Activated naive CD4-positive, alpha-beta T cell treated with anti-CD3 and anti-CD28 coated beads for 36 hours (primary cell): Measurements from ENCODE around the gene EVC2. TPM values are rescaled to one million over a fixed set of nuclear protein-coding genes. Genes with fewer than 3 reads are reported as not detected.

Experiments
- CTCF ChIA-PET: fragments of 350-600 bp; sonication (Branson Sonifier 250); formaldehyde crosslinking; loops from one replicate; lab custom pipeline; 2021; ENCODE audit warnings: antibody characterized with exemption; lab: Charles Lee
- DNase-seq: peaks from one replicate; pipeline ENCODE4 v3.0.0-alpha.2; 2020
- H3K27ac Mint-ChIP-seq: one replicate; pipeline ENCODE4 v1.8.0; 2021; ENCODE audit warnings: mild to moderate bottlenecking, mixed read lengths
- H3K27me3 Mint-ChIP-seq: one replicate; pipeline ENCODE4 v1.8.0; 2021; ENCODE audit warnings: low read depth, mixed read lengths
- H3K36me3 Mint-ChIP-seq: one replicate; pipeline ENCODE4 v1.8.0; 2021; ENCODE audit warnings: low read depth, mixed read lengths
- H3K4me1 Mint-ChIP-seq: one replicate; pipeline ENCODE4 v1.8.0; 2021; ENCODE audit warnings: low read depth, mixed read lengths
- H3K4me3 Mint-ChIP-seq: one replicate; pipeline ENCODE4 v1.8.0; 2021; ENCODE audit warnings: mild to moderate bottlenecking, moderate library complexity, mixed read lengths
- H3K9me3 Mint-ChIP-seq: one replicate; pipeline ENCODE4 v1.8.0; 2021; ENCODE audit warnings: mixed read lengths
- intact Hi-C: fragments of 100-400 bp; cut with micrococcal nuclease; formaldehyde crosslinking; loops from one replicate; pipeline ENCODE4 v1.15.1; 2023
- total RNA-seq, 2 experiments: library from RNA; stranded (reverse); gene quantifications; one replicate each; pipeline ENCODE4 v1.2.3, GENCODE V29; 2021

EVC2 gene
- total RNA-seq, 2 experiments from 2014 or later: not detected

GRCh38 chr4:5573965-5574364 lies 134.4 kb downstream of the EVC2 start:
- CTCF ChIA-PET: interaction anchor here (0.6 kb wide), 2 partner anchors 121 to 521 kb away, joined by 3 to 5 read pairs; no protein-coding TSS in a partner anchor
- Mint-ChIP-seq H3K27ac (no peak overlapping the region), H3K36me3 (no peaks in the 10 kb centered on the region), H3K4me1 (no peaks in the 10 kb centered on the region), H3K9me3 (peaks cover 2% of the 10 kb centered on the region), H3K4me3 (no peak overlapping the region), H3K27me3 (peaks cover 2% of the 10 kb centered on the region)
- no peak for DNase-seq
- intact Hi-C loops: no loop called here

- CTCF ChIA-PET: interaction anchor here (0.6 kb wide), 1 partner anchor 678 kb away, joined by 3 read pairs; no protein-coding TSS in a partner anchor
- no peak for DNase-seq
- intact Hi-C loops: no loop called here
- H3K27me3 Mint-ChIP-seq: peaks cover 2% of the 10 kb centered on the region
- H3K9me3 Mint-ChIP-seq: peaks cover 2% of the 10 kb centered on the region
- H3K4me1 Mint-ChIP-seq: no peaks in the 10 kb centered on the region
- no peak overlapping the region for H3K27ac Mint-ChIP-seq
- no peaks in the 10 kb centered on the region for H3K36me3 Mint-ChIP-seq
- no peak overlapping the region for H3K4me3 Mint-ChIP-seq
Measured at GRCh38 chr4:5572751-5573150, 135.6 kb downstream of the EVC2 start.

- peaks cover 2% of the 10 kb centered on the region for H3K27me3 Mint-ChIP-seq
- H3K36me3 Mint-ChIP-seq: no peaks in the 10 kb centered on the region
- no peak for DNase-seq
- no peak overlapping the region for H3K4me3 Mint-ChIP-seq
- intact Hi-C loops: no loop called here
- peaks cover 2% of the 10 kb centered on the region for H3K9me3 Mint-ChIP-seq
- H3K27ac Mint-ChIP-seq: no peak overlapping the region
- H3K4me1 Mint-ChIP-seq: no peaks in the 10 kb centered on the region
- CTCF ChIA-PET: no interaction called here
Measured at GRCh38 chr4:5572114-5572513, 136.2 kb downstream of the EVC2 start.

- peaks cover 2% of the 10 kb centered on the region for H3K27me3 Mint-ChIP-seq
- no peaks in the 10 kb centered on the region for H3K36me3 Mint-ChIP-seq
- no peak overlapping the region for H3K4me3 Mint-ChIP-seq
- peaks cover 2% of the 10 kb centered on the region for H3K9me3 Mint-ChIP-seq
- intact Hi-C loops: no loop called here
- DNase-seq: no peak
- H3K27ac Mint-ChIP-seq: no peak overlapping the region
- CTCF ChIA-PET: no interaction called here
- no peaks in the 10 kb centered on the region for H3K4me1 Mint-ChIP-seq
Measured at GRCh38 chr4:5571646-5572045, 136.7 kb downstream of the EVC2 start.

- H3K4me3 Mint-ChIP-seq: no peak overlapping the region
- H3K36me3 Mint-ChIP-seq: no peaks in the 10 kb centered on the region
- peaks cover 2% of the 10 kb centered on the region for H3K9me3 Mint-ChIP-seq
- no peak for DNase-seq
- H3K27ac Mint-ChIP-seq: no peak overlapping the region
- intact Hi-C loops: no loop called here
- H3K27me3 Mint-ChIP-seq: peaks cover 4% of the 10 kb centered on the region
- CTCF ChIA-PET: no interaction called here
- no peaks in the 10 kb centered on the region for H3K4me1 Mint-ChIP-seq
Measured at GRCh38 chr4:5569451-5569850, 138.9 kb downstream of the EVC2 start.

- H3K27ac Mint-ChIP-seq: no peak overlapping the region
- no peaks in the 10 kb centered on the region for H3K36me3 Mint-ChIP-seq
- H3K27me3 Mint-ChIP-seq: peaks cover 4% of the 10 kb centered on the region
- H3K4me3 Mint-ChIP-seq: no peak overlapping the region
- peaks cover 2% of the 10 kb centered on the region for H3K9me3 Mint-ChIP-seq
- CTCF ChIA-PET: no interaction called here
- no peak for DNase-seq
- intact Hi-C loops: no loop called here
- H3K4me1 Mint-ChIP-seq: no peaks in the 10 kb centered on the region
Measured at GRCh38 chr4:5568931-5569330, 139.4 kb downstream of the EVC2 start.

GRCh38 chr4:5568336-5568735 lies 140.0 kb downstream of the EVC2 start:
- no peak overlapping the region for H3K4me3 Mint-ChIP-seq
- no peak overlapping the region for H3K27ac Mint-ChIP-seq
- H3K27me3 Mint-ChIP-seq: peaks cover 4% of the 10 kb centered on the region
- no peaks in the 10 kb centered on the region for H3K4me1 Mint-ChIP-seq
- intact Hi-C loops: no loop called here
- CTCF ChIA-PET: no interaction called here
- no peaks in the 10 kb centered on the region for H3K36me3 Mint-ChIP-seq
- DNase-seq: no peak
- H3K9me3 Mint-ChIP-seq: peaks cover 2% of the 10 kb centered on the region

- Mint-ChIP-seq H3K4me1 (no peaks in the 10 kb centered on the region), H3K4me3 (no peak overlapping the region), H3K9me3 (peaks cover 2% of the 10 kb centered on the region), H3K36me3 (no peaks in the 10 kb centered on the region), H3K27ac (no peak overlapping the region), H3K27me3 (peaks cover 4% of the 10 kb centered on the region)
- DNase-seq: no peak
- intact Hi-C loops: no loop called here
- CTCF ChIA-PET: no interaction called here
Measured at GRCh38 chr4:5566991-5567390, 141.4 kb downstream of the EVC2 start.

GRCh38 chr4:5566526-5566925 lies 141.8 kb downstream of the EVC2 start:
- intact Hi-C loops: no loop called here
- Mint-ChIP-seq H3K27me3 (peaks cover 4% of the 10 kb centered on the region), H3K4me3 (no peak overlapping the region), H3K27ac (no peak overlapping the region), H3K9me3 (peaks cover 2% of the 10 kb centered on the region), H3K36me3 (no peaks in the 10 kb centered on the region), H3K4me1 (no peaks in the 10 kb centered on the region)
- CTCF ChIA-PET: no interaction called here
- no peak for DNase-seq

GRCh38 chr4:5563856-5564255 lies 144.5 kb downstream of the EVC2 start:
- no peak overlapping the region for H3K27ac Mint-ChIP-seq
- no peak for DNase-seq
- intact Hi-C loops: no loop called here
- no peaks in the 10 kb centered on the region for H3K36me3 Mint-ChIP-seq
- CTCF ChIA-PET: no interaction called here
- H3K9me3 Mint-ChIP-seq: peaks cover 2% of the 10 kb centered on the region
- H3K4me1 Mint-ChIP-seq: no peaks in the 10 kb centered on the region
- peaks cover 3% of the 10 kb centered on the region for H3K27me3 Mint-ChIP-seq
- H3K4me3 Mint-ChIP-seq: no peak overlapping the region

- intact Hi-C loops: no loop called here
- no peaks in the 10 kb centered on the region for H3K4me1 Mint-ChIP-seq
- H3K27ac Mint-ChIP-seq: no peak overlapping the region
- H3K4me3 Mint-ChIP-seq: no peak overlapping the region
- peaks cover 3% of the 10 kb centered on the region for H3K27me3 Mint-ChIP-seq
- H3K36me3 Mint-ChIP-seq: no peaks in the 10 kb centered on the region
- CTCF ChIA-PET: no interaction called here
- peaks cover 2% of the 10 kb centered on the region for H3K9me3 Mint-ChIP-seq
- no peak for DNase-seq
Measured at GRCh38 chr4:5562476-5562875, 145.9 kb downstream of the EVC2 start.

- no peak overlapping the region for H3K27ac Mint-ChIP-seq
- intact Hi-C loops: no loop called here
- peaks cover 3% of the 10 kb centered on the region for H3K27me3 Mint-ChIP-seq
- H3K9me3 Mint-ChIP-seq: peaks cover 2% of the 10 kb centered on the region
- no peaks in the 10 kb centered on the region for H3K36me3 Mint-ChIP-seq
- CTCF ChIA-PET: no interaction called here
- no peak for DNase-seq
- no peaks in the 10 kb centered on the region for H3K4me1 Mint-ChIP-seq
- H3K4me3 Mint-ChIP-seq: no peak overlapping the region
Measured at GRCh38 chr4:5561286-5561685, 147.1 kb downstream of the EVC2 start.

- CTCF ChIA-PET: no interaction called here
- H3K4me3 Mint-ChIP-seq: no peak overlapping the region
- no peaks in the 10 kb centered on the region for H3K4me1 Mint-ChIP-seq
- no peaks in the 10 kb centered on the region for H3K27me3 Mint-ChIP-seq
- peaks cover 2% of the 10 kb centered on the region for H3K9me3 Mint-ChIP-seq
- intact Hi-C loops: no loop called here
- no peak overlapping the region for H3K27ac Mint-ChIP-seq
- DNase-seq: no peak
- no peaks in the 10 kb centered on the region for H3K36me3 Mint-ChIP-seq
Measured at GRCh38 chr4:5558502-5558901, 149.9 kb downstream of the EVC2 start.
